Gastrocnemius medialis (tissue), 4 donors: ENCODE measurements around the gene VPREB3.

Experiments
- POLR2A ChIP-seq, 2 donors: fragments of 450-650 bp; IDR thresholded peaks; one replicate each; pipeline ENCODE4 v1.6.1; 2017; ENCODE audit warnings: antibody characterized with exemption in 2 of 2, mild to moderate bottlenecking in 2 of 2, moderate library complexity in 2 of 2
- TF ChIP-seq, protein P1 (sequence below), 5 experiments: fragments of 450-650 bp in 3 of 5; fragments of 200-600 bp in 2 of 5; sonication (generic) in 2 of 5; IDR thresholded peaks in 4 of 5; conservative IDR thresholded peaks in 1 of 5; 1 replicate in 4 of 5; 2 replicates in 1 of 5; pipeline ENCODE4 v1.5.1; 2016 to 2019; ENCODE audit warnings: antibody characterized with exemption in 5 of 5, mild to moderate bottlenecking in 3 of 5, moderate library complexity in 3 of 5

DNA sequence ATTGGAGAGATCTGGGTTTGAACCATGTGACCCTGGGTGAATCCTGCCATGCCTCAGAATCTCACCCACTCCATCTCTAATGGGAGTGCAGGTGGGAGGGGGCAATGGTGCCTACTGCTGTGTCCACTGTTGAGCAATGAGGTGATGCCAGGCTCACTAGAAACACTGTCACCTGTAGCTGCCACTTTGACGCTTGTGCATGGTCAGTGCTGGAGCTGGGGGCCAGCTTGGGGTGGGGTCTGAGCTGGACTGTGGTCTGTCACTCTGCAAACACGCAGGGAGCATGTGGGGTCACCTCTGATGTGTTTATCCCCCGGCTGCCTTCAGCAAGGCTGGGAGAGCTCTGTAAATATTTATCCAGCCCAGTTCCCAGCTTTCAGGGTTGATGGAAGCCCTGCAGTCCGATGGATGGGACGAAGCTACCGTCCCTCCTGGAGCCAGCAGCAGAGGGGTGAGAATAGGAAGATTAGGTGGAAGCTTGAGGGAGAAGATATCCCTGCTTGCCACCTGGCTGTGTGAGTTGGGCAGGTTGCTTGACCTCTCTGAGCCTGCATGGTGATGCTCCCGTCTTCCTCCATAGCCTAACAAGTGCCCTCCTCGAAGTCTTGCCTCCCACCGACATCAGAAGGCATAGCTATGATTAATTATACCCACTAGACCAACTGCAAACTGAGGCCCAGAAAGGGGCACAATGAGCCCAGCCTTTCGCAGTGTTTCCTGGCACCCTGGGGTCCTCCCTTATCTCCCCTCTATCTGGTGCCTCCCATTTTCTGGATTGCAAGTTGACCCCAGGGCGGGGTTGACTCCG is 20.1 kb upstream of the VPREB3 start:
- TF ChIP-seq POLR2A (IDR thresholded peaks at IDR 0.05) = no peak
- TF ChIP-seq, protein P1, sequence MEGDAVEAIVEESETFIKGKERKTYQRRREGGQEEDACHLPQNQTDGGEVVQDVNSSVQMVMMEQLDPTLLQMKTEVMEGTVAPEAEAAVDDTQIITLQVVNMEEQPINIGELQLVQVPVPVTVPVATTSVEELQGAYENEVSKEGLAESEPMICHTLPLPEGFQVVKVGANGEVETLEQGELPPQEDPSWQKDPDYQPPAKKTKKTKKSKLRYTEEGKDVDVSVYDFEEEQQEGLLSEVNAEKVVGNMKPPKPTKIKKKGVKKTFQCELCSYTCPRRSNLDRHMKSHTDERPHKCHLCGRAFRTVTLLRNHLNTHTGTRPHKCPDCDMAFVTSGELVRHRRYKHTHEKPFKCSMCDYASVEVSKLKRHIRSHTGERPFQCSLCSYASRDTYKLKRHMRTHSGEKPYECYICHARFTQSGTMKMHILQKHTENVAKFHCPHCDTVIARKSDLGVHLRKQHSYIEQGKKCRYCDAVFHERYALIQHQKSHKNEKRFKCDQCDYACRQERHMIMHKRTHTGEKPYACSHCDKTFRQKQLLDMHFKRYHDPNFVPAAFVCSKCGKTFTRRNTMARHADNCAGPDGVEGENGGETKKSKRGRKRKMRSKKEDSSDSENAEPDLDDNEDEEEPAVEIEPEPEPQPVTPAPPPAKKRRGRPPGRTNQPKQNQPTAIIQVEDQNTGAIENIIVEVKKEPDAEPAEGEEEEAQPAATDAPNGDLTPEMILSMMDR (IDR thresholded peaks at IDR 0.05 in 4 of 5, conservative IDR thresholded peaks at IDR 0.05 in 1 of 5) = no peak
